CD14-positive monocyte (primary cell): Measurements from ENCODE around the gene APC2. TPM values are rescaled to one million over a fixed set of nuclear protein-coding genes. Genes with fewer than 3 reads are reported as not detected.
"Not testable (repeated sequence)": the region's sequence is repeated elsewhere in the genome, so short reads cannot be mapped to it uniquely, and the experiment has no call there.

Source experiments
- DNase-seq, 3 donors: peaks; one replicate each; pipeline ENCODE4 v3.0.0-alpha.2; 2011 to 2022
- H2AFZ ChIP-seq: 2 replicates; pipeline ENCODE4 v1.6.0; 2012; ENCODE audit warnings: mild to moderate bottlenecking, low read depth, low read length, inconsistent platforms; ENCODE audit not compliant: insufficient read depth, poor library complexity, severe bottlenecking
- H3K27ac ChIP-seq, 2 donors: 1 replicate in 1 of 2; 2 replicates in 1 of 2; pipeline ENCODE4 v1.5.1; 2012 to 2013; ENCODE audit warnings: low read length in 2 of 2, control low read depth in 1 of 2, inconsistent platforms in 1 of 2, low read depth in 1 of 2, mild to moderate bottlenecking in 1 of 2
- H3K27me3 ChIP-seq, 2 donors: one replicate each; pipeline versions ENCODE4 v1.6.0 to v1.6.1; 2011 to 2013; ENCODE audit warnings: low read length in 2 of 2; ENCODE audit not compliant: control insufficient read depth in 2 of 2, insufficient read depth in 2 of 2
- H3K36me3 ChIP-seq, 2 donors: replicated peaks in 1 of 2; 1 replicate in 1 of 2; 2 replicates in 1 of 2; pipeline versions ENCODE4 v1.5.1 to v1.6.1; 2012 to 2013; ENCODE audit warnings: low read length in 2 of 2, control low read depth in 1 of 2, inconsistent platforms in 1 of 2, mild to moderate bottlenecking in 1 of 2; ENCODE audit not compliant: insufficient read depth in 2 of 2, control insufficient read depth in 1 of 2
- H3K4me1 ChIP-seq, 2 donors: 1 replicate in 1 of 2; 2 replicates in 1 of 2; pipeline versions ENCODE4 v1.5.1 to v1.6.1; 2012 to 2013; ENCODE audit warnings: low read length in 2 of 2, control low read depth in 1 of 2, inconsistent platforms in 1 of 2, mild to moderate bottlenecking in 1 of 2, moderate library complexity in 1 of 2; ENCODE audit not compliant: insufficient read depth in 2 of 2, control insufficient read depth in 1 of 2
- H3K4me2 ChIP-seq: replicated peaks from 2 replicates; pipeline ENCODE3; 2012; ENCODE audit warnings: low read length, moderate library complexity, mild to moderate bottlenecking; ENCODE audit not compliant: poor library complexity, severe bottlenecking; ENCODE audit errors: extremely low read depth
- H3K4me3 ChIP-seq, 3 experiments: fragments of 200-600 bp in 1 of 3; sonication (generic) in 1 of 3; replicated peaks in 1 of 3; 1 replicate in 2 of 3; 2 replicates in 1 of 3; pipeline ENCODE4 v1.5.1; 2011 to 2013; ENCODE audit warnings: low read length in 3 of 3, mild to moderate bottlenecking in 3 of 3, control low read depth in 2 of 3, low read depth in 2 of 3, inconsistent platforms in 1 of 3, moderate library complexity in 1 of 3
- H3K79me2 ChIP-seq: 2 replicates; pipeline ENCODE4 v1.6.0; 2012; ENCODE audit warnings: mild to moderate bottlenecking, control low read depth, inconsistent platforms, low read length, moderate library complexity; ENCODE audit not compliant: insufficient read depth
- H3K9ac ChIP-seq: 2 replicates; pipeline ENCODE4 v1.6.0; 2017; ENCODE audit warnings: low read length, mild to moderate bottlenecking; ENCODE audit not compliant: insufficient read depth, poor library complexity, severe bottlenecking
- H3K9me3 ChIP-seq, 2 donors: replicated peaks in 1 of 2; 1 replicate in 1 of 2; 2 replicates in 1 of 2; pipeline versions ENCODE4 v1.5.1 to v1.6.1; 2012 to 2013; ENCODE audit warnings: low read length in 2 of 2, control low read depth in 1 of 2; ENCODE audit not compliant: control insufficient read depth in 1 of 2, insufficient read depth in 1 of 2
- H4K20me1 ChIP-seq: 2 replicates; pipeline ENCODE4 v1.6.0; 2012; ENCODE audit warnings: mild to moderate bottlenecking, low read length, control low read depth, moderate library complexity; ENCODE audit not compliant: insufficient read depth
- H3K27ac Mint-ChIP-seq, 7 donors: one replicate each; pipeline ENCODE4 v1.8.0; 2020; ENCODE audit warnings: mild to moderate bottlenecking in 7 of 7, mixed read lengths in 7 of 7, moderate library complexity in 6 of 7, inconsistent platforms in 2 of 7
- H3K27me3 Mint-ChIP-seq, 3 donors: one replicate each; pipeline ENCODE4 v1.8.0; 2021 to 2022; ENCODE audit warnings: low read depth in 3 of 3, mild to moderate bottlenecking in 3 of 3, mixed read lengths in 3 of 3, moderate library complexity in 3 of 3, inconsistent platforms in 1 of 3
- H3K36me3 Mint-ChIP-seq, 2 donors: one replicate each; pipeline ENCODE4 v1.8.0; 2020; ENCODE audit warnings: mixed read lengths in 2 of 2, inconsistent platforms in 1 of 2, mild to moderate bottlenecking in 1 of 2
- H3K4me1 Mint-ChIP-seq: one replicate; pipeline ENCODE4 v1.8.0; 2020; ENCODE audit warnings: mild to moderate bottlenecking, mixed read lengths
- H3K4me3 Mint-ChIP-seq, 2 donors: one replicate each; pipeline ENCODE4 v1.8.0; 2020; ENCODE audit warnings: mild to moderate bottlenecking in 2 of 2, mixed read lengths in 2 of 2, moderate library complexity in 1 of 2
- H3K9me3 Mint-ChIP-seq, 7 donors: one replicate each; pipeline ENCODE4 v1.8.0; 2020 to 2022; ENCODE audit warnings: mixed read lengths in 7 of 7, mild to moderate bottlenecking in 6 of 7, moderate library complexity in 6 of 7, inconsistent platforms in 2 of 7
- CTCF ChIP-seq: fragments of 200-600 bp; IDR thresholded peaks from one replicate; pipeline ENCODE4 v1.8.0; 2022; ENCODE audit warnings: antibody characterized with exemption, mild to moderate bottlenecking
- WGBS: methylation state at CpG from one replicate; pipeline ENCODE4 v1.1.5; 2013; ENCODE audit warnings: missing lambda C conversion rate; ENCODE audit not compliant: insufficient coverage; 5-methylcytosine and 5-hydroxymethylcytosine counted together
- intact Hi-C, 2 donors: fragments of 100-400 bp; cut with micrococcal nuclease; formaldehyde crosslinking; loops; one replicate each; pipeline versions ENCODE4 v1.15.0 to v1.15.1; 2023
- polyA plus RNA-seq, 3 donors: library from polyadenylated mRNA; depleted of rRNA in 1 of 3; unstranded in 2 of 3; stranded (reverse) in 1 of 3; fragments of 300-500 nt in 2 of 3; fragments of >200 nt in 1 of 3; fragmentation: Illumina TruSeq in 2 of 3; gene quantifications; 1 replicate in 2 of 3; 2 replicates in 1 of 3; pipeline ENCODE4 v1.2.3, GENCODE V29; 2012 to 2021

Gene APC2
- polyA plus RNA-seq, 3 donors: 0.04 TPM; not detected in 2

GRCh38 chr19:1474765-1475351 is 24.9 kb downstream of the APC2 start:
- Histone ChIP-seq H4K20me1 (peaks cover 69% of the 10 kb centered on the region), H3K4me2 (no peak overlapping the region), H2AFZ (no peak overlapping the region), H3K27ac (no peak overlapping the region), H3K79me2 (peaks cover 29% of the 10 kb centered on the region), H3K36me3 (peaks cover 18 to 27% of the 10 kb centered on the region in 2 donors), H3K4me1 (peaks cover 38 to 42% of the 10 kb centered on the region in 2 donors), H3K9me3 (peaks cover 8 to 10% of the 10 kb centered on the region in 2 donors), H3K27me3 (peaks cover 30 to 40% of the 10 kb centered on the region in 2 donors), H3K9ac (no peak overlapping the region), H3K4me3 (no peak overlapping the region)
- 97% methylated on average over 25 of the region's 26 CpGs for WGBS
- Mint-ChIP-seq H3K27ac (no peak overlapping the region), H3K9me3 (peaks cover 0 to 16% (median 2%) of the 10 kb centered on the region in 7 donors), H3K4me1 (peaks cover 37% of the 10 kb centered on the region), H3K4me3 (no peak overlapping the region), H3K36me3 (peaks cover 20 to 34% of the 10 kb centered on the region in 2 donors), H3K27me3 (peaks cover 32 to 47% (median 42%) of the 10 kb centered on the region in 3 donors)
- no peak for DNase-seq
- TF ChIP-seq CTCF: no peak
- intact Hi-C loops: loop anchor here in 1 of 2 donors (5.0 kb wide), 1 partner anchor 33 kb away; no protein-coding TSS in a partner anchor

DNA sequence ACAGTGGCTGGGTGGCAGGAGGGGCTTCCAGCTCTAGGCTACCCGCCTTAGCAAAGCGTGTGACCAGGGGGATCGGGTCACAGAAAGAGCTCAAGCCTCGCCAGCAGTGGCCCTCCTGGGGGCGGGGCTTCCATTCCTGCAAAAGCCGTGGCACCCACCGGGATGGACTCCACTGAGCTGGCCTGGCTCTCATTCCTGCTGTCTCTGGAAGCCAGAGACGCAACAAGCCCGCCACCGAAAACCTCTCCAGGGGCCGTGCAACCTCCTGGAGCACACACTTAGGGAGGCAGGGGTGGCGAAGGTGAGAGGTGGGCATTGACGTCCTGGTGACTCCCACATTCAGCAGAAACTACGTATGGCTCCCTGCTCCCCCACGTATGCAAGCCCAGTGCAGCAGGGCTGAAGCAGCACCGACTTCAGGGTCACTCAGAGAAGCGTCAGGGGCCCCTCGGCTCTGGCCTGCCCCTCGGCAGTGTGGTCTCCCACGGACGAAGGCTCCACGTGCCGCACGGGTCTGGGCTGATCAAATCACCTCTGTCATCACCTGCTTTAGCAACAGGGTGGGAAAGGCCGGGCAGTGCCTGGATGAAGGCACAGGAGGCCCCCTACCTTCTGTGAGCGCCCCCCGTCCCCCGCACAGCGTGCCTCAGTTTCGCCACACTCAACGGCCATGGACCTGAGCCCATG is 26.0 kb downstream of the APC2 start:
- DNase-seq: no peak
- Histone ChIP-seq H3K9me3 (peaks cover 8 to 10% of the 10 kb centered on the region in 2 donors), H2AFZ (no peak overlapping the region), H3K27me3 (peaks cover 20 to 30% of the 10 kb centered on the region in 2 donors), H3K36me3 (peaks cover 18 to 27% of the 10 kb centered on the region in 2 donors), H3K4me3 (no peak overlapping the region), H3K9ac (no peak overlapping the region), H3K27ac (no peak overlapping the region), H3K4me1 (peaks cover 32 to 39% of the 10 kb centered on the region in 2 donors), H4K20me1 (peaks cover 59% of the 10 kb centered on the region), H3K4me2 (no peak overlapping the region), H3K79me2 (peaks cover 29% of the 10 kb centered on the region)
- Mint-ChIP-seq H3K4me3 (no peak overlapping the region), H3K27ac (no peak overlapping the region), H3K36me3 (peaks cover 20 to 34% of the 10 kb centered on the region in 2 donors), H3K4me1 (peaks cover 39% of the 10 kb centered on the region), H3K27me3 (peaks cover 25 to 37% (median 33%) of the 10 kb centered on the region in 3 donors), H3K9me3 (peaks cover 0 to 12% (median 2%) of the 10 kb centered on the region in 7 donors)
- intact Hi-C loops: loop anchor here in 1 of 2 donors (5.0 kb wide), 1 partner anchor 34 kb away; no protein-coding TSS in a partner anchor
- WGBS: 97% methylated on average over 30 of the region's 31 CpGs
- TF ChIP-seq CTCF: no peak

GRCh38 chr19:1477056-1477455 is 27.1 kb downstream of the APC2 start:
- H3K36me3 Mint-ChIP-seq: peaks cover 20 to 34% of the 10 kb centered on the region in 2 donors
- H3K4me2 ChIP-seq, H3K27ac Mint-ChIP-seq, H3K4me3 ChIP-seq, H2AFZ ChIP-seq, H3K4me3 Mint-ChIP-seq, H3K9me3 Mint-ChIP-seq, H3K9me3 ChIP-seq, DNase-seq, H3K27ac ChIP-seq, H3K9ac ChIP-seq: not testable (repeated sequence)
- Histone ChIP-seq H3K36me3 (peaks cover 18 to 27% of the 10 kb centered on the region in 2 donors), H4K20me1 (peaks cover 47% of the 10 kb centered on the region), H3K79me2 (peaks cover 29% of the 10 kb centered on the region), H3K27me3 (peaks cover 9 to 18% of the 10 kb centered on the region in 2 donors), H3K4me1 (peaks cover 22 to 30% of the 10 kb centered on the region in 2 donors)
- intact Hi-C loops: loop anchor here in 1 of 2 donors (5.0 kb wide), 1 partner anchor 35 kb away; no protein-coding TSS in a partner anchor
- WGBS: 96% methylated on average over 6 of the region's 9 CpGs
- H3K4me1 Mint-ChIP-seq: peaks cover 31% of the 10 kb centered on the region
- peaks cover 13 to 25% (median 22%) of the 10 kb centered on the region in 3 donors for H3K27me3 Mint-ChIP-seq
